Liver (tissue), 3 donors: ENCODE measurements around the gene TBCA.

Experiments used
- CTCF ChIP-seq: fragments of 150-350 bp; IDR thresholded peaks from 2 replicates; pipeline ENCODE4 v1.5.1; 2017; ENCODE audit warnings: improper control_type of control experiment, low read depth, low read length; ENCODE audit not compliant: missing input control
- EGR1 ChIP-seq, 2 donors: IDR thresholded peaks; 2 replicates each; pipeline ENCODE4 v1.6.1; 2016 to 2018; ENCODE audit warnings: antibody characterized with exemption in 2 of 2, low read depth in 2 of 2
- FOXA2 ChIP-seq: IDR thresholded peaks from 2 replicates; pipeline ENCODE4 v1.6.1; 2016; ENCODE audit warnings: antibody characterized with exemption
- GABPA ChIP-seq, 2 donors: IDR thresholded peaks in 1 of 2; conservative IDR thresholded peaks in 1 of 2; 2 replicates each; pipeline ENCODE4 v1.6.1; 2016; ENCODE audit warnings: antibody characterized with exemption in 2 of 2, mild to moderate bottlenecking in 1 of 2, moderate library complexity in 1 of 2
- HNF4A ChIP-seq, 2 donors: conservative IDR thresholded peaks; 2 replicates each; pipeline ENCODE4 v1.6.1; 2016; ENCODE audit warnings: antibody characterized with exemption in 2 of 2, mild to moderate bottlenecking in 2 of 2
- HNF4G ChIP-seq: IDR thresholded peaks from 2 replicates; pipeline ENCODE4 v1.6.1; 2016; ENCODE audit warnings: antibody characterized with exemption
- JUND ChIP-seq, 2 donors: IDR thresholded peaks; 2 replicates each; pipeline ENCODE4 v1.6.1; 2016; ENCODE audit warnings: antibody characterized with exemption in 2 of 2
- MAX ChIP-seq: IDR thresholded peaks from 2 replicates; pipeline ENCODE4 v1.6.1; 2016; ENCODE audit warnings: antibody characterized with exemption
- NR2F2 ChIP-seq: IDR thresholded peaks from 2 replicates; pipeline ENCODE4 v1.6.1; 2016; ENCODE audit warnings: antibody characterized with exemption
- RAD21 ChIP-seq, 2 donors: IDR thresholded peaks; 2 replicates each; pipeline ENCODE4 v1.6.1; 2016; ENCODE audit warnings: antibody characterized with exemption in 2 of 2, mild to moderate bottlenecking in 2 of 2
- REST ChIP-seq: IDR thresholded peaks from 2 replicates; pipeline ENCODE4 v1.6.1; 2016; ENCODE audit warnings: antibody characterized with exemption, mild to moderate bottlenecking
- RXRA ChIP-seq, 2 donors: IDR thresholded peaks; 2 replicates each; pipeline ENCODE4 v1.6.1; 2017 to 2018; ENCODE audit warnings: antibody characterized with exemption in 2 of 2, mild to moderate bottlenecking in 1 of 2
- TAF1 ChIP-seq: conservative IDR thresholded peaks from 2 replicates; pipeline ENCODE4 v1.6.1; 2016; ENCODE audit warnings: antibody characterized with exemption, mild to moderate bottlenecking
- TF ChIP-seq, protein P1 (sequence below): IDR thresholded peaks from 2 replicates; pipeline ENCODE4 v1.6.1; 2016; ENCODE audit warnings: antibody characterized with exemption
- donor health status: healthy.
- donor health status: healthy.

GRCh38 chr5:77662635-77663034, 113.5 kb downstream of the TBCA start:
- TF ChIP-seq, protein P1, sequence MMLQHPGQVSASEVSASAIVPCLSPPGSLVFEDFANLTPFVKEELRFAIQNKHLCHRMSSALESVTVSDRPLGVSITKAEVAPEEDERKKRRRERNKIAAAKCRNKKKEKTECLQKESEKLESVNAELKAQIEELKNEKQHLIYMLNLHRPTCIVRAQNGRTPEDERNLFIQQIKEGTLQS = no peak
- TF ChIP-seq GABPA (IDR thresholded peaks at IDR 0.05 in 1 of 2, conservative IDR thresholded peaks at IDR 0.05 in 1 of 2) (no peak), CTCF (no peak), TAF1 (no peak), RXRA (IDR thresholded peaks at IDR 0.05) (no peak), REST (no peak), JUND (IDR thresholded peaks at IDR 0.05) (no peak), HNF4A (conservative IDR thresholded peaks at IDR 0.05) (no peak), MAX (no peak), NR2F2 (no peak), FOXA2 (no peak), RAD21 (IDR thresholded peaks at IDR 0.05) (no peak), HNF4G (no peak), EGR1 (IDR thresholded peaks at IDR 0.05; ENCODE audit: low read depth in 2 of 2) (no peak)
